Effector memory CD4-positive, alpha-beta T cell (primary cell): ENCODE data around the gene INTS15.

ENCODE experiments used
- DNase-seq, 3 donors: peaks; one replicate each; pipeline ENCODE4 v3.0.0-alpha.2; 2020
- H3K27ac ChIP-seq: 2 replicates; pipeline ENCODE4 v1.7.0; 2013; ENCODE audit warnings: mild to moderate bottlenecking, low read length, moderate library complexity; ENCODE audit not compliant: insufficient read depth, poor library complexity, severe bottlenecking
- H3K27me3 ChIP-seq: replicated peaks from 2 replicates; pipeline ENCODE4 v1.7.0; 2013; ENCODE audit warnings: mild to moderate bottlenecking, low read length; ENCODE audit not compliant: insufficient read depth, control insufficient read depth, poor library complexity, severe bottlenecking
- H3K36me3 ChIP-seq: 2 replicates; pipeline ENCODE4 v1.7.0; 2013; ENCODE audit warnings: mild to moderate bottlenecking, low read length, moderate library complexity; ENCODE audit not compliant: control insufficient read depth, insufficient read depth
- H3K4me1 ChIP-seq: 2 replicates; pipeline ENCODE4 v1.7.0; 2013; ENCODE audit warnings: low read length, mild to moderate bottlenecking; ENCODE audit not compliant: control insufficient read depth, insufficient read depth, poor library complexity, severe bottlenecking
- H3K4me3 ChIP-seq: 2 replicates; pipeline ENCODE4 v1.7.0; 2013; ENCODE audit warnings: low read length, low read depth, mild to moderate bottlenecking; ENCODE audit not compliant: insufficient read depth, poor library complexity, severe bottlenecking
- H3K9me3 ChIP-seq: 2 replicates; pipeline ENCODE4 v1.7.0; 2013; ENCODE audit warnings: mild to moderate bottlenecking, low read length, moderate library complexity; ENCODE audit not compliant: control insufficient read depth
- total RNA-seq, 3 donors: gene quantifications; one replicate each; lab custom pipeline; 2026; lab: John Stamatoyannopoulos, UW

INTS15 gene
- 34.8 to 43.2 (median 41.2) reads per million in 3 donors for total RNA-seq

DNA sequence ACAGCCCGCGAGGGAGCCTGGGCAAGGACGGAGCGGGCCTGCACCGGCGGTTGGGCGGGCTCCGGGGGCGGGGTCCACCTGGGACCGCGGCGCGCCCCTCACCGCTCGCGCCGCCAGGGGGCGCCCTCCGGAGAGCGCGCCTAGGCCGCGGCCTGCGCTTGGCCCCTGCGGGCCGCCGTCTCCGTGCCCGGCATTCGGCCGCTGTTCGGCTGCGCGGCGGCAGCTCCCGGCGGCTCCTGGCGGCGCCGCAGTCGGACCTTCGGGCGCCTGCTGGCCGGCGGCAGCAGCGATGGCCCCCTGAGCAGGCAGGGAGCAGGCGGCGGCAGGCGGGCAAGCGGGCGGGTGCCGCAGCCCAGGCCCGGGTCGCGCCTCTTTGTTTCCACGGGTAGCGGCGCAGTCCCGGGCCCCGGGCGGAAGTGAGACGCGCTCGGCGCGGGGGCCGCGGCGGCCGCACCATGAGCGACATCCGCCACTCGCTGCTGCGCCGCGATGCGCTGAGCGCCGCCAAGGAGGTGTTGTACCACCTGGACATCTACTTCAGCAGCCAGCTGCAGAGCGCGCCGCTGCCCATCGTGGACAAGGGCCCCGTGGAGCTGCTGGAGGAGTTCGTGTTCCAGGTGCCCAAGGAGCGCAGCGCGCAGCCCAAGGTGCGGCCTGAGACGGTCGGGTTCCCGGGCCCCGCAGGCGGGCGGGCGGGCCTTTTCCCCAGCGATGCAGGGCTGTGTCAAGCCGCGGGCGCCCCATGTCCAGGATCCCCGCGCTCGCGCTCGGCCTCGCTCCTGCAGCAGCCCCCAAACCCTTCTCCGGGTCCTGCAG lies at the start of gene INTS15:
INTS15 (plus strand) TSS at position 193 of the 816 bp plus-strand sequence; CDS start at position 456, 263 bp downstream.
- no peaks in the 10 kb centered on the region for H3K9me3 ChIP-seq
- DNase-seq = peak; percentile 67 to 73 (median 73)
- peak within 1 kb of the TSS; percentile 78 for H3K27ac ChIP-seq
- H3K4me3 ChIP-seq = peak within 1 kb of the TSS; percentile 89
- no peaks in the 10 kb centered on the region for H3K27me3 ChIP-seq
- H3K4me1 ChIP-seq = peaks cover 16% of the 10 kb centered on the region
- H3K36me3 ChIP-seq = peaks cover 28% of the 10 kb centered on the region

DNA sequence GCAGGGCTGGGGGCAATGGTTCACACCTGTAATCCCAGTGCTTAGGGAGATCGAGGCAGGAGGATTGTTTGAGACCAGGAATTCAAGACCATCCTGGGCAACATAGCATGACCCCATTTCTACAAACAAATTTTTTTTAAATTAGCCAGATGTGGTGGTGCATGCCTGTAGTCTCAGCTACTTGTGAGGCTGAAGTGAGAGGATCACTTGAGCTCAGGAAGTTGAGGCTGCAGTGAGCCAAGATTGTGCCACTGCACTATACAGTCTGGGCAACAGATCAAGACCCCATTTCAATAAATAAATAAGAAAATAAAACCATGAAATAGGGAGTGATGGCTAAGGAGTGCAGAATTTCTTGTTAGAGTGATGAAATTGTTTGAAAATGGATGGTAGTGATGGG lies 47.5 kb upstream of the INTS15 start:
- H3K27ac ChIP-seq = no peak overlapping the region
- H3K9me3 ChIP-seq = no peaks in the 10 kb centered on the region
- H3K36me3 ChIP-seq = no peaks in the 10 kb centered on the region
- DNase-seq = no peak
- H3K4me3 ChIP-seq = no peak overlapping the region
- H3K27me3 ChIP-seq = no peaks in the 10 kb centered on the region
- H3K4me1 ChIP-seq = no peaks in the 10 kb centered on the region

DNA sequence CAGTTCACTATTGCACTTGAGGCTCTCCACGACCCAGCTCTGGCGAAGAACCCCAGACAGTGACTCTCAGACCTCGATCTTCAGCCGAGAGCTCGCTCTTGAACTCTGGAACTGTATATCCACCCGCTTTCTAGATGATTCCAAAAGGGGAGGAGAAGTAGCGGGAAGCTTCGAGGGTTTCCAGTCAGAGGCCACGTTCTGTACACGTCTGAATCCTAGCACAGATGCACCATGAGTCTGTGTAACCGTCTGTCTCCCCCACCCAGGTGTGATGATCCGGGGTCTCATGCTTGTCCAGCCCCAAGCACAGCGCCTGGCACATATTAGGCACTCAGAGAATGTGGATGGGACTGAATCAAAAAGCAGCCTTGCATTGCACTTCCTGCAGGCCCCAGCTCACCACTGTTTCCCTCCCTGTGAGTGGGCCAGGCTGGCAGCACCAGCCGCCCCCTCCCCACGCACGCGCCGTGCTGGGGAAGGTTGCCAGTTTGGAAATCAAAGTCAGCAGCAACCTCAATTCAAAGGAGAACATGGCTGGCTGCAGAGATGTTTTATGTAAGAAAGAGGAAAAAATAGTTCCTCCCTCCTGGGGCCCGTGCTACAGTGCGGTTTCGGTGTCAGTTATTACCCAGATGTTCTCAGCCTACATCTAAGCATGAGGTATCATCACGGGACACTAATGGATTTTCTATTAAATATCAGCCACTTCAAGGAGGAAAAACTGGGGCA lies 44.3 kb upstream of the INTS15 start:
- H3K4me3 ChIP-seq = no peak overlapping the region
- H3K9me3 ChIP-seq = no peaks in the 10 kb centered on the region
- H3K27me3 ChIP-seq = no peaks in the 10 kb centered on the region
- no peak overlapping the region for H3K27ac ChIP-seq
- no peaks in the 10 kb centered on the region for H3K4me1 ChIP-seq
- no peak for DNase-seq
- no peaks in the 10 kb centered on the region for H3K36me3 ChIP-seq

DNA sequence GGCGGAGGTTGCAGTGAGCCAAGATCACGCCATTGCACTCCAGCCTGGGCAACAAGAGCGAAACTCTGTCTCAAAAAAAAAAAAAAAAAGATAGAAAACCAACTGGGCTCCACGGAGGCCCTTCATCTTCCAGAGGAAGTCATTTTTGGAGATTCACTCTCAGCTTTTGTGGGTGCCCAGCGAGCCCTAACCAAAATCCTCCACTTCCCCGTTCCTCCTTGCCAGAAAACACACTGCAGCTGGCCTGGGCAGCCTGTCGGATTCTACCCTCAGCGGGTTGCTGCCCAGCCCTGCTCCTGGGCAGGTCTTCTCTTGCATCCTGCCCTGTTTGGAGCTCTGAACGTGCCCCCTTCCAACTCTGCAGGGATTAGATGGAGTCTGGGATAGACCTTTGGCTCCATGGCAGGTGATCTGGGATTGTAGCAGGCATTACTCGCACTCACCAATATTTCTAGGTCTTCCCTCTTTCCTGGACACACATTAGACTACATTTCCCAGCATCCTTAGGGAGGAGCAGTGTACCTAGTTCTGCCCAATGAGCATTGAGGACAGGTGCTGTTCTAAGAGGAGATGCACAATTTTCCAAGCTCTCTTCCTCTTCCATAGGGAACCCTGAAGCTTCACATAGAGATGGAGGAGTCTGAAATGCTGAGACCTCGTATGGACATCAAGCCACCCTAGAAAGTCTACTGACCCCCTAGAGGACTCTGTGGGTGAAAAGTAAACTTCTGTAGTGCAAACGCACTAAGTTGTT lies 43.1 kb upstream of the INTS15 start:
- Histone ChIP-seq H3K4me1 (no peaks in the 10 kb centered on the region), H3K27ac (no peak overlapping the region), H3K36me3 (no peaks in the 10 kb centered on the region), H3K27me3 (no peaks in the 10 kb centered on the region), H3K4me3 (no peak overlapping the region), H3K9me3 (no peaks in the 10 kb centered on the region)
- no peak for DNase-seq

DNA sequence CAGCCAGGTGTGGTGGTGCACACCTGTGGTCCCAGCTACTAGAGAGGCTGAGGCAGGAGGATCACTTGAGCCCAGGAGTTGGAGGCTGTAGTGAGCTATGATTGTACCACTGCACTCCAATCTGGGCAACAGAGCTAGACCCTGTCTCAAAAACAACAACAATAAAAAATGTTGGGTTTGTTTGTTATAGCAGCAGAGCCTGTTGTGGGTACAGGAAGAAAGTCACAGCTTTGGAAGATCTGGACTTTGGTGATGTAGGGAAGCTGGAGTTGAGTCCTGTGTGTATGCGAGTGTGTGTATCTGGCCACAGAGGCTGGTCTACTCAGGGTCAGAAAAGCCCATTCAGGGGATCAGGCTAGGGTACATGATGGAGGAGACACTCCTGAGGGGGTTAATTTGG lies 42.4 kb upstream of the INTS15 start:
- Histone ChIP-seq H3K4me1 (no peaks in the 10 kb centered on the region), H3K4me3 (no peak overlapping the region), H3K9me3 (no peaks in the 10 kb centered on the region), H3K36me3 (no peaks in the 10 kb centered on the region), H3K27ac (no peak overlapping the region), H3K27me3 (no peaks in the 10 kb centered on the region)
- DNase-seq = no peak

DNA sequence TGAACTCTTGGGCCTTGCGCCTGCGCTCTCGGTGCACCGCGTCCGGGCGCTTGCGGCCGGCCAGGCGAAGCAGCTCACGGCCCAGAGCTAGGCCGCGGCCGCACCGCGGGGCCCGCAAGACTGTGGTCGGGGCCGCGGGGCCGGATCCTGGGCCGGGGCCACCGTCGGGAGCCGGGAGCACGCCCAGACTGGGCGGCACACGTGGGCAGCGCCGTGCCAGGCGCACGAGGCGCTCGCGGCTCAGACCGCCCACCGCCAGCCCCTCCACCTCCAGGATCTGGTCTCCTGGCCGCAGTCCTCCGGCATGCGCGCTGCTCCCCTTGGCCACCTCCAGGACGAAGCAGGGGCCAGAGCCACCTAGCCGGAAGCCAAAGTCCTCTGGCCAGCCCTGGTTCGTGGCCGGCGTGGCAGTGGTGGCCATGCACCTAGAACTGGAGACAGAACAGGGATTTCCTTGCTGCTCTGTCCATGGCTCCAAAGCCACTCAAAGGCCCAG lies 38.8 kb upstream of the INTS15 start, which contains the start of gene GRID2IP:
GRID2IP (minus strand) TSS at position 446 of the 496 bp plus-strand sequence; CDS start at position 421, 25 bp downstream.
- DNase-seq = no peak
- no peaks in the 10 kb centered on the region for H3K36me3 ChIP-seq
- H3K4me1 ChIP-seq = no peaks in the 10 kb centered on the region
- H3K27ac ChIP-seq = no peak within 1 kb of the TSS
- H3K4me3 ChIP-seq = no peak within 1 kb of the TSS
- no peaks in the 10 kb centered on the region for H3K9me3 ChIP-seq
- no peaks in the 10 kb centered on the region for H3K27me3 ChIP-seq

DNA sequence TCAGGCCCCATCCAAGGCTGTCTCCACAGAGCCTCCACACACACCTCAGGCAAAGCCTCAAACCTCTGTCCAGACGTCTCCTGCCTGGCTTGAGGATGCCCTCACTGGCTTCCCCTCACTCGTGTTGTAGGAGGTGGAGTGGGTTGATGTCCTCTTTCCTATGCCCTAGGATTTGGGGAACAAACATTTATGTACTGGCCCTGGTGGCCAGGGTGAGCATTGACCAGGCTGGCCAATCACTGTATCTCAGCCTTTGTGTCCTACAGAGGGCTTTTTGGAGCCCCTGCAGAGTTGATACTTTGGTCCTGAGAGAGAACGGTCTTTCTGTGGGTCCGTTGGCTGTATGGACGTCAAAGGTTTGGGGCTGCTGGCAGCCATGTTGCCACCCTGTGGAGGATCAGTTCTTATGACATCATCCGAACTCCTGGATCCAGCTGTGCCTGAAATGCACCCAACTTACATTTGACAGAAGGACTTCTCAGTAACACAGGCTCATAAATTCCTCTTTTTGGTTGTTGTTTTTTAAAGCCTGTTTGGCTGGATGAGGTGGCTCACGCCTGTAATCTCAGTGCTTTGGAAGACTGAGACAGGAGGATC lies 36.3 kb upstream of the INTS15 start:
- no peaks in the 10 kb centered on the region for H3K9me3 ChIP-seq
- H3K27me3 ChIP-seq = no peaks in the 10 kb centered on the region
- no peak overlapping the region for H3K4me3 ChIP-seq
- DNase-seq = no peak
- no peaks in the 10 kb centered on the region for H3K36me3 ChIP-seq
- no peaks in the 10 kb centered on the region for H3K4me1 ChIP-seq
- no peak overlapping the region for H3K27ac ChIP-seq

DNA sequence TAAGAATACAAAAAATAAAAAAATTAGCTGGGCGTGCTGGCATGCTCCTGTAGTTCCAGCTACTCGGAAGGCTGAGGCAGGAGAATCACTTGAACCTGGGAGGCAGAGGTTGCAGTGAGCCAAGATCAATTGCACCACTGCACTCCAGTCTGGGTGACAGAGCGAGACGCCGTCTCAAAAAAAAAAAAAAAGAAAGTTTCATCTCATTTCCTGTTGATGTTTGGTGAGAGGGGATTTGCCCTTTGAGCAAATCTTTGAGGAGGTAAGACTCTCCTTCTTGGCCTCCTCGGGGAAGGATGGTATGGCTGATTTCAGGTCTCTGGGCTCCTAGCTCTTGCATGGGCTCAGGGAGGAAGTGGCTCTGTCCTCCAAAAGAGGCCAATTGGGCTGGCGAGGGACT lies 35.0 kb upstream of the INTS15 start:
- DNase-seq = no peak
- Histone ChIP-seq H3K27me3 (no peaks in the 10 kb centered on the region), H3K4me3 (no peak overlapping the region), H3K36me3 (no peaks in the 10 kb centered on the region), H3K9me3 (no peaks in the 10 kb centered on the region), H3K27ac (no peak overlapping the region), H3K4me1 (no peaks in the 10 kb centered on the region)

DNA sequence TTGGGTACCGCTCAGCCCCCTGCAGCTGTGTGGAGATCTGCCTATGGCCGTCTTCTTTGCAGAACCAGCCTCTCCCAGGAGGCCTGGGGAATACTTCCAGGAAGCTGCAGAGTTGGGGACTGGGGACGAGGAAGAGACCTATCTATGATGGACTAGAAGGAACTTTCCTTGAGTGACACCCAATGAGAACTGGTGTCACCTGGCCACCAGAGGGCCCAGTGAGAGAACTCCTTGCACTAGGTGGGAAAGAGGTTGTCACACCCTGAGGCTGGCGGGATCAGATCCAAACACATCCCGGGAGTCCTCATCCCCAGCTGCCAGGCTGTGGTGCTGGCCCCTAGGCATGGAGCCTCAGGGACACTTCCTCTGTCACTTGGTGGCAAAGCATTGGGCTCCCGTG lies 33.6 kb upstream of the INTS15 start:
- H3K4me3 ChIP-seq = no peak overlapping the region
- H3K27me3 ChIP-seq = no peaks in the 10 kb centered on the region
- no peak overlapping the region for H3K27ac ChIP-seq
- no peaks in the 10 kb centered on the region for H3K36me3 ChIP-seq
- no peak for DNase-seq
- H3K4me1 ChIP-seq = no peaks in the 10 kb centered on the region
- no peaks in the 10 kb centered on the region for H3K9me3 ChIP-seq
